Keratinocyte (primary cell): Measurements from ENCODE around the gene KLC1. TPM values are rescaled to one million over a fixed set of nuclear protein-coding genes. Genes with fewer than 3 reads are reported as not detected.

Experiments used
- DNase-seq: peaks from one replicate; pipeline ENCODE4 v3.0.0-alpha.2; 2011; ENCODE audit warnings: low read depth, missing footprints, low spot score
- FAIRE-seq: peaks from 2 replicates; lab custom pipeline; 2011; peaks lifted over from hg19 to GRCh38; lab: Jason Lieb, UNC
- H2AFZ ChIP-seq: 2 replicates; pipeline ENCODE4 v1.6.0; 2012; ENCODE audit warnings: low read length, control low read depth, inconsistent platforms; ENCODE audit not compliant: control insufficient read depth
- H3K27ac ChIP-seq: 2 replicates; pipeline ENCODE4 v1.5.1; 2011; ENCODE audit warnings: low read length; ENCODE audit not compliant: control insufficient read depth, insufficient read depth
- H3K27me3 ChIP-seq: 3 replicates; pipeline ENCODE4 v1.6.0; 2011; ENCODE audit warnings: low read length; ENCODE audit not compliant: control insufficient read depth, insufficient read depth; ENCODE audit errors: extremely low read depth
- H3K36me3 ChIP-seq, 2 experiments: 2 replicates in 1 of 2; 3 replicates in 1 of 2; pipeline ENCODE4 v1.5.1; 2011; ENCODE audit warnings: low read length in 2 of 2, mild to moderate bottlenecking in 1 of 2; ENCODE audit not compliant: control insufficient read depth in 2 of 2, insufficient read depth in 2 of 2; ENCODE audit errors: extremely low read depth in 1 of 2
- H3K4me1 ChIP-seq: 3 replicates; pipeline ENCODE4 v1.5.1; 2011; ENCODE audit warnings: low read length; ENCODE audit not compliant: control insufficient read depth, insufficient read depth; ENCODE audit errors: extremely low read depth
- H3K4me2 ChIP-seq: 3 replicates; pipeline ENCODE4 v1.6.0; 2011; ENCODE audit warnings: low read depth, low read length; ENCODE audit not compliant: control insufficient read depth, insufficient read depth; ENCODE audit errors: extremely low read depth
- H3K4me3 ChIP-seq, 3 experiments: fragments of 200-600 bp in 1 of 3; sonication (generic) in 1 of 3; 2 replicates in 2 of 3; 3 replicates in 1 of 3; pipeline ENCODE4 v1.5.1; 2011 to 2016; ENCODE audit warnings: low read length in 3 of 3, mild to moderate bottlenecking in 3 of 3, control low read depth in 2 of 3, inconsistent platforms in 1 of 3, low read depth in 1 of 3, mixed read lengths in 1 of 3, mixed run types in 1 of 3, moderate library complexity in 1 of 3; ENCODE audit not compliant: control insufficient read depth in 2 of 3, insufficient read depth in 2 of 3; ENCODE audit errors: extremely low read depth in 1 of 3
- H3K79me2 ChIP-seq: 2 replicates; pipeline ENCODE4 v1.6.0; 2012; ENCODE audit warnings: low read length; ENCODE audit not compliant: control insufficient read depth, insufficient read depth
- H3K9ac ChIP-seq: 3 replicates; pipeline ENCODE4 v1.6.0; 2011; ENCODE audit warnings: low read length; ENCODE audit not compliant: control insufficient read depth, insufficient read depth; ENCODE audit errors: extremely low read depth
- H3K9me1 ChIP-seq: 3 replicates; pipeline ENCODE4 v1.6.0; 2011; ENCODE audit warnings: low read length; ENCODE audit not compliant: control insufficient read depth, insufficient read depth; ENCODE audit errors: extremely low read depth
- H3K9me3 ChIP-seq: 2 replicates; pipeline ENCODE4 v1.5.1; 2012; ENCODE audit warnings: low read depth, low read length; ENCODE audit not compliant: control insufficient read depth
- H4K20me1 ChIP-seq: 3 replicates; pipeline ENCODE4 v1.6.0; 2011; ENCODE audit warnings: low read length; ENCODE audit not compliant: control insufficient read depth, insufficient read depth; ENCODE audit errors: extremely low read depth
- EZH2 ChIP-seq: IDR thresholded peaks from one replicate; pipeline ENCODE4 v1.6.1; 2012; ENCODE audit warnings: inconsistent platforms, mild to moderate bottlenecking, low read length, moderate library complexity
- dilution Hi-C: fragments of 300-500 bp; cut with MboI; formaldehyde crosslinking; loops from one replicate; pipeline ENCODE4 v1.7.0; 2020; ENCODE audit warnings: low sequenced_read_pairs; ENCODE audit not compliant: extremely low pct_ligation_motif_present
- polyA plus RNA-seq, 5 experiments: library from polyadenylated mRNA; depleted of rRNA in 3 of 5; stranded (reverse) in 3 of 5; stranded (forward) in 1 of 5; unstranded in 1 of 5; fragments of >200 nt; gene quantifications; 1 replicate in 1 of 5; 2 replicates in 3 of 5; 3 replicates in 1 of 5; pipeline versions ENCODE4 v1.2.1 to v1.2.3, GENCODE V29; 2011 to 2012; ENCODE audit warnings: missing spikeins in 2 of 5, low read depth in 1 of 5, low replicate concordance in 1 of 5
- TF ChIP-seq, protein P1 (sequence below), 3 experiments: IDR thresholded peaks in 1 of 3; conservative IDR thresholded peaks in 1 of 3; optimal IDR thresholded peaks in 1 of 3; 2 replicates in 2 of 3; 3 replicates in 1 of 3; pipeline versions ENCODE3 to v1.5.1; 2011; ENCODE audit warnings: low read length in 3 of 3, mild to moderate bottlenecking in 3 of 3, moderate library complexity in 2 of 3, control low read depth in 1 of 3, inconsistent platforms in 1 of 3; ENCODE audit not compliant: insufficient read depth in 2 of 3; ENCODE audit errors: extremely low read depth in 1 of 3

KLC1 gene
- polyA plus RNA-seq, 1 donor (not counting 4 experiments of a cell fraction or from before 2014, with no cell fraction given) = 130 TPM

GRCh38 chr14:103699261-103699661 lies 70.2 kb downstream of the KLC1 start:
- H4K20me1 ChIP-seq = peaks cover 12% of the 10 kb centered on the region
- peaks cover 36 to 42% of the 10 kb centered on the region in 2 experiments for H3K36me3 ChIP-seq
- TF ChIP-seq EZH2 = no peak
- TF ChIP-seq, protein P1, sequence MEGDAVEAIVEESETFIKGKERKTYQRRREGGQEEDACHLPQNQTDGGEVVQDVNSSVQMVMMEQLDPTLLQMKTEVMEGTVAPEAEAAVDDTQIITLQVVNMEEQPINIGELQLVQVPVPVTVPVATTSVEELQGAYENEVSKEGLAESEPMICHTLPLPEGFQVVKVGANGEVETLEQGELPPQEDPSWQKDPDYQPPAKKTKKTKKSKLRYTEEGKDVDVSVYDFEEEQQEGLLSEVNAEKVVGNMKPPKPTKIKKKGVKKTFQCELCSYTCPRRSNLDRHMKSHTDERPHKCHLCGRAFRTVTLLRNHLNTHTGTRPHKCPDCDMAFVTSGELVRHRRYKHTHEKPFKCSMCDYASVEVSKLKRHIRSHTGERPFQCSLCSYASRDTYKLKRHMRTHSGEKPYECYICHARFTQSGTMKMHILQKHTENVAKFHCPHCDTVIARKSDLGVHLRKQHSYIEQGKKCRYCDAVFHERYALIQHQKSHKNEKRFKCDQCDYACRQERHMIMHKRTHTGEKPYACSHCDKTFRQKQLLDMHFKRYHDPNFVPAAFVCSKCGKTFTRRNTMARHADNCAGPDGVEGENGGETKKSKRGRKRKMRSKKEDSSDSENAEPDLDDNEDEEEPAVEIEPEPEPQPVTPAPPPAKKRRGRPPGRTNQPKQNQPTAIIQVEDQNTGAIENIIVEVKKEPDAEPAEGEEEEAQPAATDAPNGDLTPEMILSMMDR (optimal IDR thresholded peaks at IDR 0.05 in 1 of 3, IDR thresholded peaks at IDR 0.05 in 1 of 3, conservative IDR thresholded peaks at IDR 0.05 in 1 of 3; ENCODE audit: extremely low read depth in 1 of 3, insufficient read depth in 2 of 3, low read length in 3 of 3) = no peak
- no peak overlapping the region for H3K4me2 ChIP-seq
- DNase-seq = no peak
- H3K4me3 ChIP-seq = no peak overlapping the region
- peaks cover 13% of the 10 kb centered on the region for H3K79me2 ChIP-seq
- no peak overlapping the region for H2AFZ ChIP-seq
- no peak overlapping the region for H3K27ac ChIP-seq
- dilution Hi-C loops = no loop called here
- no peaks in the 10 kb centered on the region for H3K9me1 ChIP-seq
- FAIRE-seq = no peak
- no peak overlapping the region for H3K9ac ChIP-seq
- H3K4me1 ChIP-seq = peaks cover 15% of the 10 kb centered on the region
- H3K9me3 ChIP-seq = no peaks in the 10 kb centered on the region
- H3K27me3 ChIP-seq = no peaks in the 10 kb centered on the region

- TF ChIP-seq, protein P1 (optimal IDR thresholded peaks at IDR 0.05 in 1 of 3, IDR thresholded peaks at IDR 0.05 in 1 of 3, conservative IDR thresholded peaks at IDR 0.05 in 1 of 3; ENCODE audit: extremely low read depth in 1 of 3, insufficient read depth in 2 of 3, low read length in 3 of 3) = no peak
- TF ChIP-seq EZH2 = no peak
- FAIRE-seq (no peak), DNase-seq (no peak)
- no peaks in the 10 kb centered on the region for H3K9me3 ChIP-seq
- H3K9ac ChIP-seq = no peak overlapping the region
- dilution Hi-C loops = no loop called here
- no peaks in the 10 kb centered on the region for H3K27me3 ChIP-seq
- H2AFZ ChIP-seq = no peak overlapping the region
- H4K20me1 ChIP-seq = peaks cover 12% of the 10 kb centered on the region
- no peak overlapping the region for H3K4me2 ChIP-seq
- peaks cover 13% of the 10 kb centered on the region for H3K79me2 ChIP-seq
- no peak overlapping the region for H3K4me3 ChIP-seq
- H3K9me1 ChIP-seq = no peaks in the 10 kb centered on the region
- H3K4me1 ChIP-seq = peaks cover 15% of the 10 kb centered on the region
- H3K36me3 ChIP-seq = peaks cover 43% of the 10 kb centered on the region in 2 experiments
- H3K27ac ChIP-seq = no peak overlapping the region
Observed at GRCh38 chr14:103699901-103700752, 71.1 kb downstream of the KLC1 start.
